ENCODE measurements around the gene TXNRD2. TPM values are rescaled to one million over a fixed set of nuclear protein-coding genes. Genes with fewer than 3 reads are reported as not detected.
"Not testable (repeated sequence)": the region's sequence is repeated elsewhere in the genome, so short reads cannot be mapped to it uniquely, and the experiment has no call there.

The TXNRD2 gene
- total RNA-seq, 1 experiment from 2014 or later, result 7.0 TPM

GRCh38 chr22:19926028-19926427 is 15.6 kb downstream of the TXNRD2 start:
- H3K27ac ChIP-seq (ENCODE audit: low read length); H3K4me3 ChIP-seq (ENCODE audit: low read length); DNase-seq; H3K27me3 ChIP-seq (ENCODE audit: low read length); H3K79me2 ChIP-seq (ENCODE audit: low read length); H3K36me3 ChIP-seq (ENCODE audit: insufficient read depth, low read length); H3K4me2 ChIP-seq (ENCODE audit: low read depth, low read length, poor library complexity, severe bottlenecking); H3K9me2 ChIP-seq (replicated peaks; ENCODE audit: insufficient read depth, low read length); H3K9ac ChIP-seq (ENCODE audit: low read length); H3K9me3 ChIP-seq (ENCODE audit: low read length); H3K4me1 ChIP-seq (ENCODE audit: low read length); H4K20me1 ChIP-seq (ENCODE audit: insufficient read depth, low read depth, low read length); H2AFZ ChIP-seq (ENCODE audit: low read length): not testable (repeated sequence)

DNA sequence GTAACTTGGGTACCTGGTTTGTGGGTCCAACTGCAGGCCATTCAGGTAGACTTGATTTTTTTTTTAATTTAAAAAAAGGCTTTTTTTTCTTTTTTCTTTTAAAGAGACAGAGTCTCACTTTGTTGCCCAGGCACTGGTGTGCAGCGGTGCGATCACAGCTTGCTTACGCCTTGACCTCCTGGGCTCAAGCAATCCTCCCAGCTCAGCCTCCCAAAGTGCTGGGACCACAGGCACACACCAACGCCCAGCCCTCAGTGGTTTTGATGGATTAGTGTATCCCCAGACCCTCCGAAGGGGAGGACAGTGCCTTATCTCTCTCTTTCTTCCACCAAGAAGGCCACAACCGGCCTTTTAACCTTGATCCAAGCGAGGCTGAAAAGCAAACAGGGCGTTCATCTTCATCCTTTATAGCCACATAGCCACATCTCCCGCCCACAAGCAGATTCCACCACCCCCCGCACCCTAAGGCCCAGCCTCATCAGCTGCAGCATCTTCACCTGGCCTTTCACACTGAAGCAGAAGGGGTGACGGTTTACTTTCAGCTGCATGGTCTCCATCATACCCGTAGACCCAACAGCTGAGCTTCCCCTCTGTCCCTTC is 17.6 kb downstream of the TXNRD2 start:
- no peaks in the 10 kb centered on the region for H3K9me2 ChIP-seq (replicated peaks; ENCODE audit: insufficient read depth, low read length)

DNA sequence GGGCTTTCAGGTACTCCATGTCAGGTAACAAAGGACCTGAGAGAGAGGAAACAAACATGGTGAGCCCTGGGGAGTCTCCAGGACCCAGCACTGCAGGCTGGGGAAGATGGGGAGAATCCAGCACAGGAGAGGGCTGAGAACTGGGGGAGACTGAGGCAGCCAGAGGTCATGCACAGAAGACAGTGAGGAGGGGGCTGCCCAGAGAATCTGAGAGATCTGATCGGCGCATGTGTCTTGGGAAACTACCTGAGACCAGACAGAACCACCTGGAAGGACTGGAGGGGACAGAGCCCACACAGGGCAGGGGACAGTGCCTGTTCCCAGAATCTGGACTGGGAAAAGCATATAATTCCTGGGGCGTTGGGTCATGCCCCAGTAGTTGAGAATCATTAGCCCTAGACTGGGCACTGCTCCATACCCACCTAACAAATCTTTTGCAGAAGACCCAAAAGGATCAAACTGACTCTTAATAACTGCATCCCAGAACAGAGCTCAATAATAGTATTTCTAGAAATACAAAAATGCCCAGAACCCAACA is 20.0 kb downstream of the TXNRD2 start:
- H3K9me2 ChIP-seq (replicated peaks; ENCODE audit: insufficient read depth, low read length), result no peaks in the 10 kb centered on the region
- no peaks in the 10 kb centered on the region for H4K20me1 ChIP-seq (ENCODE audit: insufficient read depth, low read depth, low read length)
- no peaks in the 10 kb centered on the region for H3K4me1 ChIP-seq (ENCODE audit: low read length)
- H3K27me3 ChIP-seq (ENCODE audit: low read length), result no peaks in the 10 kb centered on the region
- no peak overlapping the region for H2AFZ ChIP-seq (ENCODE audit: low read length)
- no peak for DNase-seq
- no peaks in the 10 kb centered on the region for H3K9me3 ChIP-seq (ENCODE audit: low read length)
- no peak overlapping the region for H3K27ac ChIP-seq (ENCODE audit: low read length)
- H3K4me2 ChIP-seq (ENCODE audit: low read depth, low read length, poor library complexity, severe bottlenecking), result no peak overlapping the region
- no peak overlapping the region for H3K4me3 ChIP-seq (ENCODE audit: low read length)
- H3K9ac ChIP-seq (ENCODE audit: low read length), result no peak overlapping the region
- no peaks in the 10 kb centered on the region for H3K36me3 ChIP-seq (ENCODE audit: insufficient read depth, low read length)
- no peaks in the 10 kb centered on the region for H3K79me2 ChIP-seq (ENCODE audit: low read length)

More for the DNA sequence above, 17.6 kb downstream of the TXNRD2 start:
- Histone ChIP-seq H3K27me3 (ENCODE audit: low read length) (no peaks in the 10 kb centered on the region), H3K27ac (ENCODE audit: low read length) (no peak overlapping the region), H3K4me3 (ENCODE audit: low read length) (no peak overlapping the region), H3K9me3 (ENCODE audit: low read length) (no peaks in the 10 kb centered on the region), H4K20me1 (ENCODE audit: insufficient read depth, low read depth, low read length) (no peaks in the 10 kb centered on the region), H2AFZ (ENCODE audit: low read length) (no peak overlapping the region), H3K9ac (ENCODE audit: low read length) (no peak overlapping the region), H3K4me1 (ENCODE audit: low read length) (no peaks in the 10 kb centered on the region), H3K79me2 (ENCODE audit: low read length) (no peaks in the 10 kb centered on the region), H3K36me3 (ENCODE audit: insufficient read depth, low read length) (no peaks in the 10 kb centered on the region), H3K4me2 (ENCODE audit: low read depth, low read length, poor library complexity, severe bottlenecking) (no peak overlapping the region)
- DNase-seq, result no peak

GRCh38 chr22:19919701-19920363 is 21.8 kb downstream of the TXNRD2 start:
- Histone ChIP-seq H3K9me3 (ENCODE audit: low read length) (no peaks in the 10 kb centered on the region), H3K9ac (ENCODE audit: low read length) (no peak overlapping the region), H3K4me2 (ENCODE audit: low read depth, low read length, poor library complexity, severe bottlenecking) (no peak overlapping the region), H3K9me2 (replicated peaks; ENCODE audit: insufficient read depth, low read length) (no peaks in the 10 kb centered on the region), H3K36me3 (ENCODE audit: insufficient read depth, low read length) (no peaks in the 10 kb centered on the region), H3K27ac (ENCODE audit: low read length) (no peak overlapping the region), H3K4me3 (ENCODE audit: low read length) (no peak overlapping the region), H3K27me3 (ENCODE audit: low read length) (no peaks in the 10 kb centered on the region), H3K4me1 (ENCODE audit: low read length) (no peaks in the 10 kb centered on the region), H4K20me1 (ENCODE audit: insufficient read depth, low read depth, low read length) (no peaks in the 10 kb centered on the region), H3K79me2 (ENCODE audit: low read length) (no peaks in the 10 kb centered on the region), H2AFZ (ENCODE audit: low read length) (no peak overlapping the region)
- no peak for DNase-seq

DNA sequence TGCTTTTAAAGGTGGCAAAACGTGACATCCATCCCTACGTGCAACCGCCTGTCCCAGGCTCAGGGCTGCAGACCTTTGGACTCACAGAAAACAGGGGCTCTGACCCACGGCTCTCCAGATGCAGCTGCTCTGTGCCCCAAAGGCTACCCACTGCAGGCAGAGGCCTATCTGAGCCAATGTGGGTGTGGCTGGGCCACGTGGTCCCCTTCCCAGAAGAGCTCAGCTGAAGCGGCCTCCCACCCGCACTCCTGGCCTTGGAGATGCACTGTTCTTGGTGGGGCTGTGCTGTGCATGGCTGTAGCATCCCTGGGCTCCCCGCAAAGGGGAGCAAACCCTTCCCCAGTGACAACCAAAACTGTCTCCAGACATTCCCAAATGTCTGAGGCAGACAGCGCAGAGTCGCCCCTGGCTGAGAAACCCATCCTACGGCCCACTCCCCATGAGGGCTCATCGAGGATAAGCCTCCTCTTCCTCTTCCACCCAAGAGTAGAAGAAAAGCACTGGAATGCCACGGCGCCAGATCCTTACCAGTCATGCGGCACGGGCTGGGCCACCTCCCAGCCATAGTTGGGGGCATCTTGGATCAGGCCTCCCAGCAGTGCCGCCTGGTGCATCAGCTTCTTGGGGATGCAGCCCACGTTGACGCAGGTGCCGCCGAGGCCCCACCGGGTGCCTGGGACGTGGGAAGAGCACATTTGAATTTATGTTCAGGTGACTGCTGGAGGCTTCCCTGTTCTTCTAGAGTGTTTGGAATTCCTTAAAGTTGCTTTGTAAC is 23.1 kb downstream of the TXNRD2 start:
- Histone ChIP-seq H3K9me2 (replicated peaks; ENCODE audit: insufficient read depth, low read length) (no peaks in the 10 kb centered on the region), H3K27me3 (ENCODE audit: low read length) (no peaks in the 10 kb centered on the region), H2AFZ (ENCODE audit: low read length) (no peak overlapping the region), H3K9ac (ENCODE audit: low read length) (no peak overlapping the region), H3K9me3 (ENCODE audit: low read length) (no peaks in the 10 kb centered on the region), H4K20me1 (ENCODE audit: insufficient read depth, low read depth, low read length) (no peaks in the 10 kb centered on the region), H3K4me1 (ENCODE audit: low read length) (no peaks in the 10 kb centered on the region), H3K36me3 (ENCODE audit: insufficient read depth, low read length) (peaks cover 11% of the 10 kb centered on the region; the same call in 1 of the 2 replicates), H3K27ac (ENCODE audit: low read length) (no peak overlapping the region), H3K4me3 (ENCODE audit: low read length) (no peak overlapping the region), H3K79me2 (ENCODE audit: low read length) (no peaks in the 10 kb centered on the region), H3K4me2 (ENCODE audit: low read depth, low read length, poor library complexity, severe bottlenecking) (no peak overlapping the region)
- DNase-seq, result no peak

- no peak for DNase-seq
These were observed 24.1 kb downstream of the TXNRD2 start for GRCh38 chr22:19917389-19918138.

GRCh38 chr22:19916941-19917340 is 24.7 kb downstream of the TXNRD2 start:
- no peak overlapping the region for H3K9ac ChIP-seq (ENCODE audit: low read length)
- H4K20me1 ChIP-seq (ENCODE audit: insufficient read depth, low read depth, low read length), result no peaks in the 10 kb centered on the region
- no peaks in the 10 kb centered on the region for H3K9me3 ChIP-seq (ENCODE audit: low read length)
- no peak overlapping the region for H2AFZ ChIP-seq (ENCODE audit: low read length)
- H3K9me2 ChIP-seq (replicated peaks; ENCODE audit: insufficient read depth, low read length), result no peaks in the 10 kb centered on the region
- H3K4me2 ChIP-seq (ENCODE audit: low read depth, low read length, poor library complexity, severe bottlenecking), result no peak overlapping the region
- H3K4me1 ChIP-seq (ENCODE audit: low read length), result no peaks in the 10 kb centered on the region
- DNase-seq, result no peak
- no peak overlapping the region for H3K27ac ChIP-seq (ENCODE audit: low read length)
- H3K79me2 ChIP-seq (ENCODE audit: low read length), result no peaks in the 10 kb centered on the region
- H3K27me3 ChIP-seq (ENCODE audit: low read length), result no peaks in the 10 kb centered on the region
- H3K36me3 ChIP-seq (ENCODE audit: insufficient read depth, low read length), result peaks cover 11% of the 10 kb centered on the region; the same call in 1 of the 2 replicates
- no peak overlapping the region for H3K4me3 ChIP-seq (ENCODE audit: low read length)

More at GRCh38 chr22:19917389-19918138, 24.1 kb downstream of the TXNRD2 start:
- Histone ChIP-seq H3K4me1 (ENCODE audit: low read length) (no peaks in the 10 kb centered on the region), H3K27me3 (ENCODE audit: low read length) (no peaks in the 10 kb centered on the region), H3K9ac (ENCODE audit: low read length) (no peak overlapping the region), H3K9me3 (ENCODE audit: low read length) (no peaks in the 10 kb centered on the region), H3K36me3 (ENCODE audit: insufficient read depth, low read length) (peaks cover 11% of the 10 kb centered on the region; the same call in 1 of the 2 replicates), H2AFZ (ENCODE audit: low read length) (no peak overlapping the region), H3K4me2 (ENCODE audit: low read depth, low read length, poor library complexity, severe bottlenecking) (no peak overlapping the region), H3K79me2 (ENCODE audit: low read length) (no peaks in the 10 kb centered on the region), H3K9me2 (replicated peaks; ENCODE audit: insufficient read depth, low read length) (no peaks in the 10 kb centered on the region), H4K20me1 (ENCODE audit: insufficient read depth, low read depth, low read length) (no peaks in the 10 kb centered on the region), H3K4me3 (ENCODE audit: low read length) (no peak overlapping the region), H3K27ac (ENCODE audit: low read length) (no peak overlapping the region)

Measured in Karpas-422 (cell line).